B cell (primary cell): ENCODE results near the gene PTPN7. TPM values are rescaled to one million over a fixed set of nuclear protein-coding genes. Genes with fewer than 3 reads are reported as not detected.

Experiments
- ATAC-seq: fragments of 200-7000 bp; cut with Tn5 transposase; one replicate; pipeline ENCODE4 v1.10.0; 2021; ENCODE audit warnings: low read depth, mild to moderate bottlenecking, moderate number of reproducible peaks, moderate library complexity
- CTCF ChIA-PET: fragments of 350-600 bp; sonication (Branson Sonifier 250); formaldehyde crosslinking; loops from one replicate; lab custom pipeline; 2021; ENCODE audit warnings: antibody characterized with exemption, inconsistent platforms; lab: Charles Lee
- POLR2A ChIA-PET: fragments of 350-600 bp; sonication (Branson Sonifier 250); formaldehyde crosslinking; loops from one replicate; lab custom pipeline; 2021; ENCODE audit warnings: antibody characterized with exemption; lab: Charles Lee
- DNase-seq: peaks from one replicate; pipeline ENCODE4 v3.0.0; 2013
- H2AFZ ChIP-seq: 2 replicates; pipeline ENCODE4 v1.6.1; 2012; ENCODE audit warnings: mild to moderate bottlenecking, low read depth, low read length; ENCODE audit not compliant: insufficient read depth, poor library complexity, severe bottlenecking
- H3K27ac ChIP-seq, 2 donors: 1 replicate in 1 of 2; 2 replicates in 1 of 2; pipeline ENCODE4 v1.5.1; 2012 to 2013; ENCODE audit warnings: low read length in 2 of 2, mild to moderate bottlenecking in 2 of 2, moderate library complexity in 1 of 2
- H3K27me3 ChIP-seq, 4 experiments: fragments of 200-600 bp in 1 of 4; sonication (generic) in 1 of 4; replicated peaks in 1 of 4; 1 replicate in 2 of 4; 2 replicates in 2 of 4; pipeline versions ENCODE4 v1.6.1 to v1.7.0; 2013 to 2016; ENCODE audit warnings: low read length in 3 of 4, mild to moderate bottlenecking in 2 of 4, mixed read lengths in 1 of 4, moderate library complexity in 1 of 4; ENCODE audit not compliant: insufficient read depth in 4 of 4, control insufficient read depth in 3 of 4; ENCODE audit errors: control extremely low read depth in 1 of 4
- H3K36me3 ChIP-seq, 2 experiments: replicated peaks in 1 of 2; 1 replicate in 1 of 2; 2 replicates in 1 of 2; pipeline versions ENCODE4 v1.6.1 to v1.7.1; 2013; ENCODE audit warnings: low read length in 1 of 2; ENCODE audit not compliant: insufficient read depth in 2 of 2, control insufficient read depth in 1 of 2; ENCODE audit errors: control extremely low read depth in 1 of 2, extremely low read depth in 1 of 2
- H3K4me1 ChIP-seq, 2 donors: fragments of 200-600 bp in 1 of 2; sonication (generic) in 1 of 2; 1 replicate in 1 of 2; 2 replicates in 1 of 2; pipeline versions ENCODE4 v1.5.1 to v1.6.1; 2013 to 2017; ENCODE audit warnings: low read length in 2 of 2; ENCODE audit not compliant: control insufficient read depth in 2 of 2, insufficient read depth in 2 of 2
- H3K4me2 ChIP-seq: replicated peaks from 2 replicates; pipeline ENCODE3; 2012; ENCODE audit warnings: mild to moderate bottlenecking, low read depth, low read length; ENCODE audit not compliant: poor library complexity, severe bottlenecking
- H3K4me3 ChIP-seq, 5 experiments: fragments of 200-600 bp in 1 of 5; sonication (generic) in 1 of 5; 1 replicate in 3 of 5; 2 replicates in 2 of 5; pipeline versions ENCODE4 v1.5.1 to v1.7.0; 2011 to 2016; ENCODE audit warnings: low read length in 4 of 5, mild to moderate bottlenecking in 4 of 5, low read depth in 2 of 5, control low read depth in 1 of 5, moderate library complexity in 1 of 5; ENCODE audit not compliant: insufficient read depth in 1 of 5; ENCODE audit errors: control extremely low read depth in 1 of 5, extremely low read depth in 1 of 5
- H3K79me2 ChIP-seq: fragments of 200-600 bp; sonication (generic); one replicate; pipeline ENCODE4 v1.6.0; 2016; ENCODE audit warnings: low read length; ENCODE audit not compliant: control insufficient read depth, insufficient read depth
- H3K9ac ChIP-seq: fragments of 200-600 bp; sonication (generic); 2 replicates; pipeline ENCODE4 v1.6.1; 2017; ENCODE audit warnings: mild to moderate bottlenecking, low read length, moderate library complexity
- H3K9me3 ChIP-seq, 3 donors: one replicate each; pipeline versions ENCODE4 v1.6.1 to v1.7.1; 2013; ENCODE audit warnings: low read length in 2 of 3; ENCODE audit not compliant: control insufficient read depth in 2 of 3, insufficient read depth in 1 of 3; ENCODE audit errors: control extremely low read depth in 1 of 3
- H4K20me1 ChIP-seq: 2 replicates; pipeline ENCODE4 v1.6.0; 2012; ENCODE audit warnings: mild to moderate bottlenecking, low read length; ENCODE audit not compliant: insufficient read depth, control insufficient read depth, poor library complexity, severe bottlenecking
- H3K27ac Mint-ChIP-seq: one replicate; pipeline ENCODE4 v1.8.0; 2021; ENCODE audit warnings: mixed read lengths
- H3K27me3 Mint-ChIP-seq: one replicate; pipeline ENCODE4 v1.8.0; 2021; ENCODE audit warnings: mixed read lengths
- H3K4me1 Mint-ChIP-seq: one replicate; pipeline ENCODE4 v1.8.0; 2021; ENCODE audit warnings: mixed read lengths
- H3K4me3 Mint-ChIP-seq: one replicate; pipeline ENCODE4 v1.8.0; 2021; ENCODE audit warnings: mixed read lengths
- H3K9me3 Mint-ChIP-seq: one replicate; pipeline ENCODE4 v1.8.0; 2022; ENCODE audit warnings: mixed read lengths; ENCODE audit not compliant: insufficient read depth
- EZH2 ChIP-seq: IDR thresholded peaks from 2 replicates; pipeline ENCODE4 v1.6.1; 2012; ENCODE audit warnings: borderline replicate concordance, low read depth, mild to moderate bottlenecking, moderate library complexity, low read length; ENCODE audit not compliant: insufficient read depth, poor library complexity, severe bottlenecking
- WGBS: methylation state at CpG from one replicate; pipeline ENCODE4 v1.1.5; 2013; ENCODE audit warnings: missing lambda C conversion rate; ENCODE audit not compliant: insufficient coverage; 5-methylcytosine and 5-hydroxymethylcytosine counted together
- intact Hi-C: fragments of 100-400 bp; cut with micrococcal nuclease; formaldehyde crosslinking; loops from one replicate; pipeline ENCODE4 v1.10.0; 2022
- polyA plus RNA-seq: library from polyadenylated mRNA; depleted of rRNA; stranded (reverse); fragments of >200 nt; gene quantifications from 2 replicates; pipeline ENCODE4 v1.2.3, GENCODE V29; 2012
- total RNA-seq, 2 donors: library from RNA; stranded (reverse); fragments of 120-200 nt in 1 of 2; gene quantifications; 1 replicate in 1 of 2; 2 replicates in 1 of 2; pipeline versions ENCODE4 v1.2.3 to v1.2.4, GENCODE V29; 2013 to 2022
- TF ChIP-seq, protein P1 (sequence below): fragments of 200-600 bp; IDR thresholded peaks from one replicate; pipeline ENCODE4 v1.8.0; 2022; ENCODE audit warnings: antibody characterized with exemption, mild to moderate bottlenecking

Gene PTPN7
- total and polyA plus RNA-seq, 2 donors (not counting 1 experiment from before 2014, with no cell fraction given): 16.0 to 37.5 TPM

DNA sequence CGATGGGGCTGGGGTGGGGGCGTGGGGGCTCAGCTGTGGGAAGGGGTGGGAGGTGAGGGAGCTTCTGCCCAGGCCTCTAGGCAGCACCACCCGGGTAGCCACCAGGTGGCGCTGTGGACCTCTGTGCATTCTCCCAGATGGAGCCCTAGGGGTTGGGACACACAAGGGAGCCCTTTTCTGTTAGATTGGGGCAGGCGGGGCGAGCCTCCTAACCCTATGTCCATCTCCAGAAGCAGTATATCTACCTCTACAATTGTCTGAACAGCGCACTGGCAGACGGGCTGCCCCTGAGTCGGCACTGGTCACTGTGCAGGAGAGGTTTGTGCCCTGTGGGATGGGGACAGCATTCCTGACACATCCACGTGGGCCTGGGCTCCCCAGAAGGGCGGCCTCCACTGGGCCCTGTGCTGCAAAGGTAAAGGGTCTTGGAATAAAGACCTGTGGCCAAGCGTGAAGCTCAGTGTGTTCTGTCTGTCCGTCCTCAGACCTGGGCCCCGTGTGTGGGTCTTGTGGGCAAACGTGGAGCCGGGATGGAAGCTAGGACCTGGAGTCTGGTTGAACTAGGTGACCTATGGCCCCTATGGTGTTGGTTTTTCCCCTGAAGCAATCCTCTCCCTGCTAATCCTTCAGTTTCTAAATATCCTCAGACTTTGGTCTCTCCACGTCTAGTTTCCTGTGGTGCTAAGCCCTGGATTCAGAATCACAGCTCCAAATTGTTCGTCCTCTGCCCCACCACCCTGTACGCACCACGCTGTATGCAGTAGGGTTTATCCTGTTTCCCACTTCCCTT is 28.8 kb upstream of the PTPN7 start:
- Histone ChIP-seq H3K79me2 (no peaks in the 10 kb centered on the region), H3K4me3 (no peak overlapping the region), H3K27ac (no peak overlapping the region), H4K20me1 (no peaks in the 10 kb centered on the region), H2AFZ (no peak overlapping the region), H3K4me2 (no peak overlapping the region), H3K4me1 (peaks cover 17 to 18% of the 10 kb centered on the region in 2 donors), H3K27me3 (peaks cover 0 to 41% (median 14%) of the 10 kb centered on the region in 4 experiments), H3K9ac (no peak overlapping the region), H3K9me3 (no peaks in the 10 kb centered on the region), H3K36me3 (no peaks in the 10 kb centered on the region)
- DNase-seq (peak; percentile 76), ATAC-seq (peak; percentile 59)
- POLR2A ChIA-PET: no interaction called here
- H3K4me1 Mint-ChIP-seq: peaks cover 12% of the 10 kb centered on the region
- no peaks in the 10 kb centered on the region for H3K9me3 Mint-ChIP-seq
- intact Hi-C loops: no loop called here
- no peak overlapping the region for H3K4me3 Mint-ChIP-seq
- peaks cover 41% of the 10 kb centered on the region for H3K27me3 Mint-ChIP-seq
- no peak overlapping the region for H3K27ac Mint-ChIP-seq
- no peak for TF ChIP-seq EZH2
- TF ChIP-seq, protein P1, sequence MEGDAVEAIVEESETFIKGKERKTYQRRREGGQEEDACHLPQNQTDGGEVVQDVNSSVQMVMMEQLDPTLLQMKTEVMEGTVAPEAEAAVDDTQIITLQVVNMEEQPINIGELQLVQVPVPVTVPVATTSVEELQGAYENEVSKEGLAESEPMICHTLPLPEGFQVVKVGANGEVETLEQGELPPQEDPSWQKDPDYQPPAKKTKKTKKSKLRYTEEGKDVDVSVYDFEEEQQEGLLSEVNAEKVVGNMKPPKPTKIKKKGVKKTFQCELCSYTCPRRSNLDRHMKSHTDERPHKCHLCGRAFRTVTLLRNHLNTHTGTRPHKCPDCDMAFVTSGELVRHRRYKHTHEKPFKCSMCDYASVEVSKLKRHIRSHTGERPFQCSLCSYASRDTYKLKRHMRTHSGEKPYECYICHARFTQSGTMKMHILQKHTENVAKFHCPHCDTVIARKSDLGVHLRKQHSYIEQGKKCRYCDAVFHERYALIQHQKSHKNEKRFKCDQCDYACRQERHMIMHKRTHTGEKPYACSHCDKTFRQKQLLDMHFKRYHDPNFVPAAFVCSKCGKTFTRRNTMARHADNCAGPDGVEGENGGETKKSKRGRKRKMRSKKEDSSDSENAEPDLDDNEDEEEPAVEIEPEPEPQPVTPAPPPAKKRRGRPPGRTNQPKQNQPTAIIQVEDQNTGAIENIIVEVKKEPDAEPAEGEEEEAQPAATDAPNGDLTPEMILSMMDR: peak; percentile 85
- CTCF ChIA-PET: interaction anchor here (0.6 to 3.4 kb wide), 21 partner anchors 9 to 536 kb away, joined by 3 to 41 read pairs (median 4); partner anchors contain the start of gene PTPN7
- WGBS: 75% methylated on average over 9 of the region's 20 CpGs

DNA sequence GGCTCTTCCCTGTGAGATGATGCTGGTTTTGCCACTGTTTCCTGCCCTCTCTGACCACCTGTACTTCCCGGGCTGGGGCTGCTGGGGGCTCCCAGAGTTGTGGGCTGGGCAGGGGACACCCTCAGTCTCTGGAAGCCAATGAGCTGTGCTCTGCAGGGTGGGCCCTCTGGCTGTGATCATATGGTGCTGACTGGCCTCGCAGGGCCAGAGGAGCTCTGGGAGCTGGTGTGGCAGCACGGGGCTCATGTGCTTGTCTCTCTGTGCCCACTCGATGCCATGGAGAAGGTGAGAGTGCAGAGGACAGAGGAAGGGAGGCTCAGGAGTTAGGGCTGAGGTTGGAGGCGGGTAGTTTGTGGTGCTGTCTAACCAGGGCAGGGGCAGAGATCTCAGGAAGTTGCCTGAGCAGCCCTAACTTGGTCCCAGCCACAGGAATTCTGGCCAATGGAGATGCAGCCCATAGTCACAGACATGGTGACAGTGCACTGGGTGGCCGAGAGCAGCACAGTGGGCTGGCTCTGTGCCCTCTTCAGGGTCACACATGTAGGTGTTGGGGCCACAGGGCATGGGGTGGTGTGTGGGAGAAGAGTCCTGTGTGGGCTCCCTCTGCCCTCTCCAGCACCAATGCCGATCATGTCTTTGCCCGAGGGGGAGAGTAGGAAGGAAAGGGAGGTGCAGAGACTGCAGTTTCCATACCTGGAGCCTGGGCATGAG is 27.4 kb upstream of the PTPN7 start:
- Mint-ChIP-seq H3K4me3 (no peak overlapping the region), H3K9me3 (no peaks in the 10 kb centered on the region), H3K27ac (no peak overlapping the region), H3K4me1 (peaks cover 9% of the 10 kb centered on the region), H3K27me3 (peaks cover 41% of the 10 kb centered on the region)
- ATAC-seq (no peak), DNase-seq (no peak)
- Histone ChIP-seq H3K27me3 (peaks cover 0 to 30% (median 8%) of the 10 kb centered on the region in 4 experiments), H3K4me2 (no peak overlapping the region), H4K20me1 (no peaks in the 10 kb centered on the region), H3K9ac (no peak overlapping the region), H3K4me3 (no peak overlapping the region), H3K36me3 (no peaks in the 10 kb centered on the region), H3K9me3 (no peaks in the 10 kb centered on the region), H2AFZ (no peak overlapping the region), H3K4me1 (peaks cover 6 to 7% of the 10 kb centered on the region in 2 donors), H3K79me2 (no peaks in the 10 kb centered on the region), H3K27ac (no peak overlapping the region)
- CTCF ChIA-PET: interaction anchor here (0.6 to 5.6 kb wide), 8 partner anchors 32 to 532 kb away, joined by 3 to 41 read pairs (median 11); no protein-coding TSS in a partner anchor
- intact Hi-C loops: no loop called here
- TF ChIP-seq EZH2: no peak
- TF ChIP-seq, protein P1: no peak
- POLR2A ChIA-PET: no interaction called here
- WGBS: 76% methylated on average over 6 of the region's 8 CpGs
